Osteocyte (in vitro differentiated cells): ENCODE results near the gene UCMA. TPM values are rescaled to one million over a fixed set of nuclear protein-coding genes. Genes with fewer than 3 reads are reported as not detected.
A peak's percentile ranks its signal among the peaks of the same experiment; 100 is the strongest.
"Not testable (repeated sequence)": the region's sequence is repeated elsewhere in the genome, so short reads cannot be mapped to it uniquely, and the experiment has no call there.

ENCODE experiments used
- DNase-seq: peaks from one replicate; pipeline ENCODE4 v3.0.0; 2021; ENCODE audit warnings: mixed read lengths; ENCODE audit not compliant: unreplicated experiment; ENCODE audit errors: extremely low spot score
- H3K27ac Mint-ChIP-seq: one replicate; pipeline ENCODE4 v1.8.0; 2021; ENCODE audit warnings: mild to moderate bottlenecking, mixed read lengths; ENCODE audit not compliant: unreplicated experiment
- H3K27me3 Mint-ChIP-seq: one replicate; pipeline ENCODE4 v1.8.0; 2021; ENCODE audit warnings: mixed read lengths; ENCODE audit not compliant: unreplicated experiment
- H3K36me3 Mint-ChIP-seq: one replicate; pipeline ENCODE4 v1.8.0; 2021; ENCODE audit warnings: mixed read lengths; ENCODE audit not compliant: unreplicated experiment
- H3K4me1 Mint-ChIP-seq: one replicate; pipeline ENCODE4 v1.8.0; 2021; ENCODE audit warnings: mixed read lengths; ENCODE audit not compliant: unreplicated experiment
- H3K4me3 Mint-ChIP-seq: one replicate; pipeline ENCODE4 v1.8.0; 2021; ENCODE audit warnings: mild to moderate bottlenecking, moderate library complexity, mixed read lengths; ENCODE audit not compliant: unreplicated experiment
- H3K9me3 Mint-ChIP-seq: one replicate; pipeline ENCODE4 v1.8.0; 2021; ENCODE audit warnings: mixed read lengths; ENCODE audit not compliant: unreplicated experiment
- CTCF ChIP-seq: fragments of 200-600 bp; sonication (generic); IDR thresholded peaks from 2 replicates; pipeline ENCODE4 v1.5.0; 2021; ENCODE audit warnings: antibody characterized with exemption, mild to moderate bottlenecking, moderate library complexity
- long read RNA-seq: library from polyadenylated mRNA; unstranded; transcript quantifications from one replicate; pipeline ENCODE4 v2.0.0, GENCODE V29; 2021
- total RNA-seq: library from RNA; stranded (reverse); gene quantifications from 2 replicates; pipeline ENCODE4 v1.2.1, GENCODE V29; 2021

The UCMA gene
- total RNA-seq = not detected in 2 replicates
- long read RNA-seq = 0 reads

- H3K36me3 Mint-ChIP-seq = no peaks in the 10 kb centered on the region
- no peaks in the 10 kb centered on the region for H3K4me1 Mint-ChIP-seq
- peaks cover 18% of the 10 kb centered on the region for H3K27me3 Mint-ChIP-seq
- no peak within 1 kb of the TSS for H3K27ac Mint-ChIP-seq
- H3K9me3 Mint-ChIP-seq = no peaks in the 10 kb centered on the region
- no peak within 1 kb of the TSS for H3K4me3 Mint-ChIP-seq
- DNase-seq = no peak
- no peak for TF ChIP-seq CTCF
These were observed at the start of gene UCMA for GRCh38 chr10:13234172-13234571. Gene UCMA (minus strand): TSS chr10:13234374. CDS start chr10:13234258, 116 bp downstream.

- H3K4me1 Mint-ChIP-seq, H3K27me3 Mint-ChIP-seq, H3K9me3 Mint-ChIP-seq, H3K27ac Mint-ChIP-seq, DNase-seq, H3K4me3 Mint-ChIP-seq: not testable (repeated sequence)
- H3K36me3 Mint-ChIP-seq = peaks cover 25% of the 10 kb centered on the region
These were observed 48.2 kb upstream of the UCMA start for GRCh38 chr10:13282348-13282747.

- TF ChIP-seq CTCF = peak; percentile 31
- Mint-ChIP-seq H3K36me3 (peaks cover 19% of the 10 kb centered on the region), H3K27ac (no peak overlapping the region), H3K27me3 (no peaks in the 10 kb centered on the region), H3K4me1 (no peaks in the 10 kb centered on the region), H3K9me3 (no peaks in the 10 kb centered on the region), H3K4me3 (no peak overlapping the region)
- DNase-seq = no peak
These were observed 42.7 kb upstream of the UCMA start for GRCh38 chr10:13276749-13277365.

- H3K4me3 Mint-ChIP-seq, H3K27ac Mint-ChIP-seq, H3K27me3 Mint-ChIP-seq, DNase-seq, H3K4me1 Mint-ChIP-seq, H3K9me3 Mint-ChIP-seq: not testable (repeated sequence)
- H3K36me3 Mint-ChIP-seq = peaks cover 17% of the 10 kb centered on the region
These were observed 42.0 kb upstream of the UCMA start for GRCh38 chr10:13276146-13276545.

GRCh38 chr10:13272164-13272571, 38.0 kb upstream of the UCMA start:
- Mint-ChIP-seq H3K4me3 (no peak overlapping the region), H3K36me3 (peaks cover 2% of the 10 kb centered on the region), H3K27ac (no peak overlapping the region), H3K9me3 (no peaks in the 10 kb centered on the region), H3K4me1 (no peaks in the 10 kb centered on the region), H3K27me3 (peaks cover 2% of the 10 kb centered on the region)
- DNase-seq = no peak
- TF ChIP-seq CTCF = no peak

- Mint-ChIP-seq H3K4me1 (no peaks in the 10 kb centered on the region), H3K27me3 (peaks cover 3% of the 10 kb centered on the region), H3K36me3 (peaks cover 2% of the 10 kb centered on the region), H3K4me3 (no peak overlapping the region), H3K9me3 (no peaks in the 10 kb centered on the region), H3K27ac (no peak overlapping the region)
- peak; percentile 39 for TF ChIP-seq CTCF
- DNase-seq = no peak
These were observed 37.5 kb upstream of the UCMA start for GRCh38 chr10:13271552-13272163.
